ENCODE results near the gene ITPR2. TPM values are rescaled to one million over a fixed set of nuclear protein-coding genes. Genes with fewer than 3 reads are reported as not detected.

ITPR2 gene
- total RNA-seq, 1 experiment from 2014 or later: 14.3 TPM

- no peak overlapping the region for H3K27ac Mint-ChIP-seq (ENCODE audit: low read depth, unreplicated experiment)
- intact Hi-C loops (cut with micrococcal nuclease): no loop called here
- DNase-seq (ENCODE audit: unreplicated experiment): no peak
- no peaks in the 10 kb centered on the region for H3K9me3 Mint-ChIP-seq (ENCODE audit: unreplicated experiment)
- no TSS peak for BruUV-seq (replicated peaks)
- H3K4me1 Mint-ChIP-seq (ENCODE audit: insufficient read depth, unreplicated experiment): peaks cover 5% of the 10 kb centered on the region
- H3K27me3 Mint-ChIP-seq (ENCODE audit: insufficient read depth, unreplicated experiment): no peaks in the 10 kb centered on the region
- TF ChIP-seq CTCF (IDR thresholded peaks at IDR 0.05; ENCODE audit: unreplicated experiment): no peak
- no peaks in the 10 kb centered on the region for H3K36me3 Mint-ChIP-seq (ENCODE audit: insufficient read depth, unreplicated experiment)
- no peak overlapping the region for H3K4me3 Mint-ChIP-seq (ENCODE audit: unreplicated experiment)
- CTCF ChIA-PET: no interaction called here
- POLR2A ChIA-PET: no interaction called here
These were observed 361.4 kb downstream of the ITPR2 start for GRCh38 chr12:26471560-26471959.

GRCh38 chr12:26469421-26470180, 363.4 kb downstream of the ITPR2 start:
- no peak for TF ChIP-seq CTCF (IDR thresholded peaks at IDR 0.05; ENCODE audit: unreplicated experiment)

DNA sequence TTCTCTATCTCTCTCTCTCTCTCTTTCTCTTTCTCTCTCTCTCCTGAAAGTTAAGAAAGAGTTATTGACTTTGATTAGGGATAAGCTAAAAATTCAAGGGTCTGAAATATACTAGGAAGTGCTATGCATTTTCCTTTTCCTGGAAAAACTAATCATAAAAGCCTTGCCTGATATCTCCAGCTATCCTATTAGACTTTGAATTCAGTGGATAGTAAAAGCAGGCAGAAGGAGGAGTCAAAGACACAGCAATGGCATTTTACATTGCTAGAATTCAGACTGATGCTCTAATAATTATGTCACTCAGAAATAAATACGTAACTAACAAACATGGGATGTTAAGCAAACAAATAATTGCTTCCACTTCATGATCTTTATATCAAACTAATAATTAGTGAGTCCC, 365.6 kb downstream of the ITPR2 start:
- Mint-ChIP-seq H3K27ac (ENCODE audit: low read depth, unreplicated experiment) (no peak overlapping the region), H3K27me3 (ENCODE audit: insufficient read depth, unreplicated experiment) (no peaks in the 10 kb centered on the region), H3K36me3 (ENCODE audit: insufficient read depth, unreplicated experiment) (no peaks in the 10 kb centered on the region), H3K4me1 (ENCODE audit: insufficient read depth, unreplicated experiment) (no peaks in the 10 kb centered on the region), H3K4me3 (ENCODE audit: unreplicated experiment) (no peak overlapping the region), H3K9me3 (ENCODE audit: unreplicated experiment) (no peaks in the 10 kb centered on the region)
- CTCF ChIA-PET: interaction anchor here (1.2 kb wide), 1 partner anchor 11 kb away, joined by 3 read pairs; no protein-coding TSS in a partner anchor
- TF ChIP-seq CTCF (IDR thresholded peaks at IDR 0.05; ENCODE audit: unreplicated experiment): no peak
- no peak for DNase-seq (ENCODE audit: unreplicated experiment)
- intact Hi-C loops (cut with micrococcal nuclease): no loop called here
- no TSS peak for BruUV-seq (replicated peaks)
- POLR2A ChIA-PET: no interaction called here

More at GRCh38 chr12:26469421-26470180, 363.4 kb downstream of the ITPR2 start:
- DNase-seq (ENCODE audit: unreplicated experiment): no peak
- BruUV-seq (replicated peaks): no TSS peak
- intact Hi-C loops (cut with micrococcal nuclease): no loop called here
- Mint-ChIP-seq H3K27me3 (ENCODE audit: insufficient read depth, unreplicated experiment) (no peaks in the 10 kb centered on the region), H3K9me3 (ENCODE audit: unreplicated experiment) (no peaks in the 10 kb centered on the region), H3K4me1 (ENCODE audit: insufficient read depth, unreplicated experiment) (peaks cover 5% of the 10 kb centered on the region), H3K4me3 (ENCODE audit: unreplicated experiment) (no peak overlapping the region), H3K36me3 (ENCODE audit: insufficient read depth, unreplicated experiment) (no peaks in the 10 kb centered on the region), H3K27ac (ENCODE audit: low read depth, unreplicated experiment) (no peak overlapping the region)
- CTCF ChIA-PET: no interaction called here
- POLR2A ChIA-PET: no interaction called here

DNA sequence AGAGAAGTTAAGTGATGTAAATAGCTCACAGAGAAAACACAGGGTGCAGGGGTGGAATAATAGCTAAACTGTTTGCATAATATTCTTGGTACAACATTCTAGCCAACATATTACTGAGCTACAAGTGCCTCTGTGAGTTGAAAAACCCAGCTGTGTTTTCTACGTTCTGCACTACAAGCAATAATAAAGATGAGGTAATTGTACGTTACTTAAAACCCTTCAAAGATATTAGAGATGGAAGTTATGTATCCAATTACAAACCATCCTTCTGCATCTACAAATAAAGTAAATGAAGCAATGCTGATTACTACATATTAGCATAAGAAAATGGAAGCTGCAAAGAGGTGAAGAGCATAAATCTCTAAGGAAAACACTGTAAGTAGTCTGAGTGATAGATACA, 366.3 kb downstream of the ITPR2 start:
- no peak for DNase-seq (ENCODE audit: unreplicated experiment)
- Mint-ChIP-seq H3K4me1 (ENCODE audit: insufficient read depth, unreplicated experiment) (no peaks in the 10 kb centered on the region), H3K27ac (ENCODE audit: low read depth, unreplicated experiment) (no peak overlapping the region), H3K9me3 (ENCODE audit: unreplicated experiment) (no peaks in the 10 kb centered on the region), H3K4me3 (ENCODE audit: unreplicated experiment) (no peak overlapping the region), H3K36me3 (ENCODE audit: insufficient read depth, unreplicated experiment) (no peaks in the 10 kb centered on the region), H3K27me3 (ENCODE audit: insufficient read depth, unreplicated experiment) (no peaks in the 10 kb centered on the region)
- intact Hi-C loops (cut with micrococcal nuclease): no loop called here
- BruUV-seq (replicated peaks): no TSS peak
- ChIA-PET CTCF (interaction anchor here (0.8 to 1.2 kb wide), 2 partner anchors 11 to 179 kb away, joined by 3 to 5 read pairs; no protein-coding TSS in a partner anchor), POLR2A (interaction anchor here (0.7 kb wide), 1 partner anchor 9 kb away, joined by 3 read pairs; no protein-coding TSS in a partner anchor)
- TF ChIP-seq CTCF (IDR thresholded peaks at IDR 0.05; ENCODE audit: unreplicated experiment): no peak
